H1 (cell line): Measurements from ENCODE around the gene EIPR1. TPM values are rescaled to one million over a fixed set of nuclear protein-coding genes. Genes with fewer than 3 reads are reported as not detected.

Experiments
- CTCF ChIA-PET: fragments of 300-600 bp; sonication (Branson Sonifier 250); formaldehyde crosslinking; loops from one replicate; lab custom pipeline; 2021; ENCODE audit not compliant: partially characterized antibody; lab: Charles Lee
- POLR2A ChIA-PET: fragments of 300-600 bp; sonication (Branson Sonifier 250); formaldehyde crosslinking; loops from one replicate; lab custom pipeline; 2021; ENCODE audit warnings: inconsistent platforms; ENCODE audit not compliant: partially characterized antibody; lab: Charles Lee
- DNase-seq, 2 experiments: peaks; one replicate each; pipeline versions ENCODE4 v3.0.0 to v3.0.0-alpha.2; 2010 to 2022; ENCODE audit warnings: low spot score in 2 of 2, low read depth in 1 of 2, mixed read lengths in 1 of 2
- FAIRE-seq: peaks from 2 replicates; lab custom pipeline; 2011; peaks lifted over from hg19 to GRCh38; lab: Jason Lieb, UNC
- H2AFZ ChIP-seq: 2 replicates; pipeline ENCODE4 v1.8.1; 2012; ENCODE audit warnings: low read length, inconsistent platforms
- H2AK5ac ChIP-seq: 2 replicates; pipeline ENCODE4 v1.6.1; 2013; ENCODE audit warnings: low read depth, low read length
- H2BK120ac ChIP-seq: replicated peaks from 2 replicates; pipeline ENCODE3; 2013; ENCODE audit warnings: low read depth, low read length, inconsistent platforms
- H2BK12ac ChIP-seq: 2 replicates; pipeline ENCODE4 v1.6.1; 2013; ENCODE audit warnings: low read depth, low read length
- H2BK15ac ChIP-seq: 2 replicates; pipeline ENCODE4 v1.6.1; 2013; ENCODE audit warnings: low read length
- H2BK20ac ChIP-seq: 2 replicates; pipeline ENCODE4 v1.6.1; 2013; ENCODE audit warnings: low read length
- H2BK5ac ChIP-seq: 2 replicates; pipeline ENCODE4 v1.6.1; 2013; ENCODE audit warnings: low read depth, low read length
- H3K14ac ChIP-seq: 2 replicates; pipeline ENCODE4 v1.6.1; 2013; ENCODE audit warnings: inconsistent platforms; ENCODE audit not compliant: insufficient read length
- H3K18ac ChIP-seq: 2 replicates; pipeline ENCODE4 v1.6.1; 2013; ENCODE audit warnings: low read length; ENCODE audit errors: extremely low read depth
- H3K23ac ChIP-seq: 2 replicates; pipeline ENCODE4 v1.6.1; 2013; ENCODE audit warnings: inconsistent platforms; ENCODE audit not compliant: insufficient read length
- H3K23me2 ChIP-seq: 2 replicates; pipeline ENCODE4 v1.6.1; 2013; ENCODE audit warnings: low read depth, low read length
- H3K27ac ChIP-seq: 2 replicates; pipeline ENCODE4 v1.6.1; 2011; ENCODE audit warnings: low read depth, low read length, inconsistent platforms
- H3K27me3 ChIP-seq, 4 experiments: replicated peaks in 1 of 4; 1 replicate in 1 of 4; 2 replicates in 3 of 4; pipeline versions ENCODE4 v1.6.1 to v1.8.1; 2011 to 2013; ENCODE audit warnings: low read length in 3 of 4, mild to moderate bottlenecking in 3 of 4, inconsistent platforms in 2 of 4, mixed read lengths in 2 of 4, moderate library complexity in 1 of 4; ENCODE audit not compliant: control insufficient read depth in 3 of 4, insufficient read depth in 3 of 4; ENCODE audit errors: extremely low read depth in 1 of 4
- H3K36me3 ChIP-seq, 4 experiments: 2 replicates each; pipeline versions ENCODE4 v1.6.1 to v1.8.1; 2011 to 2013; ENCODE audit warnings: mild to moderate bottlenecking in 4 of 4, low read length in 3 of 4, moderate library complexity in 2 of 4, control low read depth in 1 of 4, inconsistent platforms in 1 of 4; ENCODE audit not compliant: insufficient read depth in 4 of 4, control insufficient read depth in 2 of 4
- H3K4ac ChIP-seq: replicated peaks from 2 replicates; pipeline ENCODE3; 2013; ENCODE audit warnings: low read length, low read depth, mixed read lengths, inconsistent platforms; ENCODE audit not compliant: insufficient read length
- H3K4me1 ChIP-seq, 4 experiments: replicated peaks in 1 of 4; 1 replicate in 1 of 4; 2 replicates in 3 of 4; pipeline versions ENCODE4 v1.6.1 to v1.8.1; 2011 to 2013; ENCODE audit warnings: low read length in 3 of 4, inconsistent platforms in 2 of 4, mixed read lengths in 1 of 4; ENCODE audit not compliant: insufficient read depth in 4 of 4, control insufficient read depth in 3 of 4
- H3K4me2 ChIP-seq, 2 experiments: 2 replicates each; pipeline versions ENCODE4 v1.6.1 to v1.8.1; 2011 to 2013; ENCODE audit warnings: low read depth in 2 of 2, low read length in 2 of 2, control low read depth in 1 of 2, inconsistent platforms in 1 of 2, mild to moderate bottlenecking in 1 of 2; ENCODE audit not compliant: insufficient read depth in 1 of 2
- H3K4me3 ChIP-seq, 4 experiments: fragments of 200-600, 300-600 bp in 1 of 4; sonication (generic), shearing (Covaris generic), sonication (Bioruptor Twin) in 1 of 4; 2 replicates each; pipeline versions ENCODE4 v1.5.1 to v1.8.1; 2011 to 2016; ENCODE audit warnings: low read length in 4 of 4, low read depth in 3 of 4, control low read depth in 2 of 4, inconsistent platforms in 2 of 4, mild to moderate bottlenecking in 2 of 4, mixed read lengths in 1 of 4, moderate library complexity in 1 of 4; ENCODE audit not compliant: insufficient read depth in 2 of 4; ENCODE audit errors: extremely low read depth in 1 of 4
- H3K56ac ChIP-seq: replicated peaks from 2 replicates; pipeline ENCODE3; 2013; ENCODE audit warnings: low read depth, mild to moderate bottlenecking, mixed read lengths, low read length, inconsistent platforms; ENCODE audit not compliant: insufficient read length
- H3K79me1 ChIP-seq: 2 replicates; pipeline ENCODE4 v1.6.1; 2013; ENCODE audit warnings: low read depth, low read length, control low read depth
- H3K79me2 ChIP-seq, 2 experiments: 2 replicates each; pipeline versions ENCODE4 v1.6.1 to v1.8.1; 2012 to 2013; ENCODE audit warnings: low read length in 2 of 2, mild to moderate bottlenecking in 2 of 2, inconsistent platforms in 1 of 2; ENCODE audit not compliant: insufficient read depth in 2 of 2, control insufficient read depth in 1 of 2
- H3K9ac ChIP-seq, 4 experiments: replicated peaks in 1 of 4; 1 replicate in 1 of 4; 2 replicates in 3 of 4; pipeline versions ENCODE4 v1.6.1 to v1.8.1; 2011 to 2013; ENCODE audit warnings: low read depth in 3 of 4, low read length in 3 of 4, control low read depth in 2 of 4, mild to moderate bottlenecking in 2 of 4, moderate library complexity in 2 of 4, inconsistent platforms in 1 of 4; ENCODE audit errors: extremely low read depth in 1 of 4
- H3K9me3 ChIP-seq, 2 experiments: 2 replicates each; pipeline versions ENCODE4 v1.6.1 to v1.8.1; 2012 to 2013; ENCODE audit warnings: mild to moderate bottlenecking in 2 of 2, moderate library complexity in 2 of 2, control low read depth in 1 of 2, inconsistent platforms in 1 of 2, low read depth in 1 of 2, low read length in 1 of 2, mixed read lengths in 1 of 2; ENCODE audit not compliant: insufficient read depth in 2 of 2
- H4K20me1 ChIP-seq, 2 experiments: replicated peaks in 1 of 2; 2 replicates each; pipeline versions ENCODE3 to v1.8.1; 2011 to 2013; ENCODE audit warnings: inconsistent platforms in 2 of 2, low read length in 2 of 2, mild to moderate bottlenecking in 1 of 2; ENCODE audit not compliant: insufficient read depth in 2 of 2, control insufficient read depth in 1 of 2
- H4K5ac ChIP-seq: 2 replicates; pipeline ENCODE4 v1.6.1; 2013; ENCODE audit warnings: low read length, low read depth, mixed read lengths, inconsistent platforms; ENCODE audit not compliant: insufficient read length
- H4K8ac ChIP-seq: 2 replicates; pipeline ENCODE4 v1.8.0; 2013; ENCODE audit warnings: mild to moderate bottlenecking, moderate library complexity, low read length, inconsistent platforms; ENCODE audit not compliant: insufficient read depth; ENCODE audit errors: extremely low read depth
- H4K91ac ChIP-seq: replicated peaks from 2 replicates; pipeline ENCODE3; 2013; ENCODE audit warnings: low read length, mixed read lengths, inconsistent platforms; ENCODE audit not compliant: insufficient read length
- ASH2L ChIP-seq: fragments of 200-600, 300-600 bp; sonication (generic); IDR thresholded peaks from one replicate; pipeline ENCODE4 v1.7.1; 2017; ENCODE audit warnings: low read length
- BRCA1 ChIP-seq: IDR thresholded peaks from 2 replicates; pipeline ENCODE4 v1.6.1; 2012; ENCODE audit warnings: low read depth, low read length, improper control_type of control experiment
- POLR2A ChIP-seq, 2 experiments: IDR thresholded peaks; 1 replicate in 1 of 2; 2 replicates in 1 of 2; pipeline ENCODE4 v1.6.1; 2011; ENCODE audit warnings: low read depth in 2 of 2, low read length in 2 of 2, mild to moderate bottlenecking in 2 of 2; ENCODE audit errors: control extremely low read depth in 1 of 2
- RAD21 ChIP-seq, 2 experiments: IDR thresholded peaks in 1 of 2; conservative IDR thresholded peaks in 1 of 2; 2 replicates each; pipeline ENCODE4 v1.6.1; 2011; ENCODE audit warnings: low read depth in 2 of 2, low read length in 2 of 2, improper control_type of control experiment in 1 of 2, inconsistent platforms in 1 of 2, mild to moderate bottlenecking in 1 of 2, moderate library complexity in 1 of 2
- RNF2 ChIP-seq: fragments of 200-900, 300-1000 bp; sonication (generic); IDR thresholded peaks from 2 replicates; pipeline ENCODE4 v1.7.1; 2016; ENCODE audit warnings: borderline replicate concordance, low read depth, mild to moderate bottlenecking, antibody characterized with exemption, low read length; ENCODE audit not compliant: poor library complexity, severe bottlenecking; ENCODE audit errors: missing control alignments
- SIX5 ChIP-seq: IDR thresholded peaks from 2 replicates; pipeline ENCODE4 v1.6.1; 2011; ENCODE audit warnings: mild to moderate bottlenecking, low read depth, low read length
- WGBS, 2 experiments: shearing (Covaris generic) in 1 of 2; methylation state at CpG; one replicate each; pipeline versions ENCODE4 v1.1.6 to v1.1.7; 2013 to 2015; ENCODE audit warnings: low lambda C conversion rate in 2 of 2, mixed read lengths in 2 of 2, inconsistent platforms in 1 of 2, low coverage in 1 of 2, missing lambda C conversion rate in 1 of 2; ENCODE audit not compliant: insufficient replicate concordance in 2 of 2, insufficient coverage in 1 of 2, insufficient read length in 1 of 2; ENCODE audit errors: extremely low coverage in 1 of 2, missing lambda C conversion rate in 1 of 2; 5-methylcytosine and 5-hydroxymethylcytosine counted together
- polyA plus RNA-seq, 7 experiments: library from polyadenylated mRNA; depleted of rRNA in 3 of 7; stranded (reverse) in 5 of 7; unstranded in 2 of 7; fragments of >200 nt in 5 of 7; fragments of 200-250 nt in 2 of 7; gene quantifications; 1 replicate in 5 of 7; 2 replicates in 1 of 7; 4 replicates in 1 of 7; pipeline versions ENCODE4 v1.2.1 to v1.2.3, GENCODE V29; 2011 to 2013; ENCODE audit warnings: missing spikeins in 2 of 7, mixed read lengths in 2 of 7
- total RNA-seq: library from RNA; stranded (reverse); fragmentation: NEBNext Ultra II Directional; extraction: Animal tissue kit (Norgen Biotek cat#: 25700); gene quantifications from 2 replicates; pipeline ENCODE4 v1.2.1, GENCODE V29; 2021

Gene EIPR1
- total and polyA plus RNA-seq, 2 of the 8 experiments (the other 6 are each of a cell fraction or from before 2014, with no cell fraction given): 26.3 to 56.4 TPM

- no peak overlapping the region for H2AFZ ChIP-seq
- H3K27me3 ChIP-seq: no peaks in the 10 kb centered on the region
- no peak overlapping the region for H3K14ac ChIP-seq
- peaks cover 0 to 1% of the 10 kb centered on the region in 2 experiments for H4K20me1 ChIP-seq
- H2BK12ac ChIP-seq: no peak overlapping the region
- ChIA-PET CTCF (interaction anchor here (2.5 kb wide), 1 partner anchor 20 kb away, joined by 11 read pairs; no protein-coding TSS in a partner anchor), POLR2A (no interaction called here)
- H4K8ac ChIP-seq: no peak overlapping the region
- no peak overlapping the region for H3K23ac ChIP-seq
- H4K91ac ChIP-seq: no peak overlapping the region
- no peaks in the 10 kb centered on the region for H3K9me3 ChIP-seq
- H3K27ac ChIP-seq: no peak overlapping the region
- H2BK5ac ChIP-seq: no peak overlapping the region
- no peak for FAIRE-seq
- no peak overlapping the region for H2BK15ac ChIP-seq
- no peak overlapping the region for H3K18ac ChIP-seq
- H3K4me2 ChIP-seq: no peak overlapping the region
- 97% methylated on average over 11 of the region's 11 CpGs; no CpG with 5 or more reads in 1 of the 2 experiments for WGBS, 2 experiments
- DNase-seq: no peak
- H2BK20ac ChIP-seq: no peak overlapping the region
- H3K56ac ChIP-seq: no peak overlapping the region
- H3K4me1 ChIP-seq: peaks cover 0 to 11% (median 5%) of the 10 kb centered on the region in 4 experiments; a peak in 6 of 7 replicates
- H3K23me2 ChIP-seq: no peaks in the 10 kb centered on the region
- no peak overlapping the region for H3K4me3 ChIP-seq
- H2BK120ac ChIP-seq: no peak overlapping the region
- no peak overlapping the region for H2AK5ac ChIP-seq
- no peak overlapping the region for H3K4ac ChIP-seq
- H3K79me1 ChIP-seq: peaks cover 8% of the 10 kb centered on the region; the same call in 1 of the 2 replicates
- no peaks in the 10 kb centered on the region for H3K79me2 ChIP-seq
- no peak overlapping the region for H4K5ac ChIP-seq
- H3K36me3 ChIP-seq: peaks cover 2 to 15% (median 2%) of the 10 kb centered on the region in 4 experiments; a peak in 4 of 8 replicates
- no peak overlapping the region for H3K9ac ChIP-seq
- TF ChIP-seq RNF2 (no peak), SIX5 (no peak), BRCA1 (no peak), POLR2A (IDR thresholded peaks at IDR 0.05; ENCODE audit: control extremely low read depth in 1 of 2, low read depth in 2 of 2, low read length in 2 of 2) (no peak), RAD21 (IDR thresholded peaks at IDR 0.05 in 1 of 2, conservative IDR thresholded peaks at IDR 0.05 in 1 of 2; ENCODE audit: low read depth in 2 of 2, low read length in 2 of 2) (no peak), ASH2L (no peak)
Observed at GRCh38 chr2:3403587-3404334, 26.1 kb upstream of the EIPR1 start.
